ENCODE results near the gene CEP112.

DNA sequence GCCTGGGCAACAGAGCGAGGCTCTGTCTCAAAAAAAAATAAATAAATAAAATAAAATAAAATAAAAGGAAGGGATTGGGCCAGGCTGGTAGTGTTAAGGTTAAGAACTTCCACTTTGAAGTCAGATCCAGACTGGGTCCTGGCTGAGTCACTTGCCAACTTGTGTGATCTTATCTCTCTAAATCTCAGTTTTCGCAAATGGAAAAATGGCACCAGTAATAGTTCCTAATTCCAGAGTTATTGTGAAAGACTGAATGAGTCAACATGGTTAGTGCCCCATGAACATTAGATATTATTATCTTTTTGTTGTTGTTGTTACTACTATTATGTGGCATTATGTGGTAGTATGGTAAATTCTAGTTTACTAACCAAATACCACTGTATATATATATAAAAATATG is 442.5 kb downstream of the CEP112 start:
- TF ChIP-seq POLR2AphosphoS5 (IDR thresholded peaks at IDR 0.05; ENCODE audit: control insufficient read depth, insufficient read depth, low read depth, low read length): no peak
- TF ChIP-seq NEUROD1 (IDR thresholded peaks at IDR 0.05; ENCODE audit: borderline replicate concordance, low read depth, low read length, partially characterized antibody): no peak
- TF ChIP-seq, protein P1, sequence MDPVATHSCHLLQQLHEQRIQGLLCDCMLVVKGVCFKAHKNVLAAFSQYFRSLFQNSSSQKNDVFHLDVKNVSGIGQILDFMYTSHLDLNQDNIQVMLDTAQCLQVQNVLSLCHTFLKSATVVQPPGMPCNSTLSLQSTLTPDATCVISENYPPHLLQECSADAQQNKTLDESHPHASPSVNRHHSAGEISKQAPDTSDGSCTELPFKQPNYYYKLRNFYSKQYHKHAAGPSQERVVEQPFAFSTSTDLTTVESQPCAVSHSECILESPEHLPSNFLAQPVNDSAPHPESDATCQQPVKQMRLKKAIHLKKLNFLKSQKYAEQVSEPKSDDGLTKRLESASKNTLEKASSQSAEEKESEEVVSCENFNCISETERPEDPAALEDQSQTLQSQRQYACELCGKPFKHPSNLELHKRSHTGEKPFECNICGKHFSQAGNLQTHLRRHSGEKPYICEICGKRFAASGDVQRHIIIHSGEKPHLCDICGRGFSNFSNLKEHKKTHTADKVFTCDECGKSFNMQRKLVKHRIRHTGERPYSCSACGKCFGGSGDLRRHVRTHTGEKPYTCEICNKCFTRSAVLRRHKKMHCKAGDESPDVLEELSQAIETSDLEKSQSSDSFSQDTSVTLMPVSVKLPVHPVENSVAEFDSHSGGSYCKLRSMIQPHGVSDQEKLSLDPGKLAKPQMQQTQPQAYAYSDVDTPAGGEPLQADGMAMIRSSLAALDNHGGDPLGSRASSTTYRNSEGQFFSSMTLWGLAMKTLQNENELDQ (CRISPR knock-in tag; IDR thresholded peaks at IDR 0.05; ENCODE audit: borderline replicate concordance): no peak
- no peak for TF ChIP-seq PHF8 (IDR thresholded peaks at IDR 0.05; ENCODE audit: borderline replicate concordance, low read length)
- no peak for TF ChIP-seq GTF2E2 (tag; IDR thresholded peaks at IDR 0.05)
